Cardiac fibroblast (primary cell): ENCODE results near the gene ETV7.

Experiments
- DNase-seq, 2 donors: peaks; one replicate each; pipeline versions ENCODE4 v3.0.0 to v3.0.0-alpha.2; 2010; ENCODE audit warnings: low read depth in 2 of 2
- H3K4me3 ChIP-seq, 2 donors: replicated peaks in 1 of 2; 1 replicate in 1 of 2; 2 replicates in 1 of 2; pipeline ENCODE4 v1.5.1; 2011; ENCODE audit warnings: low read depth in 2 of 2, low read length in 2 of 2, mild to moderate bottlenecking in 2 of 2, moderate library complexity in 1 of 2
- CTCF ChIP-seq: IDR thresholded peaks from one replicate; pipeline ENCODE4 v1.5.1; 2011; ENCODE audit warnings: low read depth, mild to moderate bottlenecking, low read length, inconsistent platforms

ETV7 gene

GRCh38 chr6:36324715-36325114 lies 62.8 kb downstream of the ETV7 start:
- no peak for DNase-seq
- no peak for TF ChIP-seq CTCF
- no peak overlapping the region for H3K4me3 ChIP-seq

- no peak overlapping the region for H3K4me3 ChIP-seq
- no peak for DNase-seq
- no peak for TF ChIP-seq CTCF
These were observed 63.3 kb downstream of the ETV7 start for GRCh38 chr6:36324191-36324590.

GRCh38 chr6:36323062-36323461 lies 64.4 kb downstream of the ETV7 start:
- H3K4me3 ChIP-seq, result no peak overlapping the region
- peak in 1 of 2 donors; percentile 44 for DNase-seq
- no peak for TF ChIP-seq CTCF

GRCh38 chr6:36322591-36322990 lies 64.9 kb downstream of the ETV7 start:
- H3K4me3 ChIP-seq, result no peak overlapping the region
- no peak for DNase-seq
- TF ChIP-seq CTCF, result no peak

GRCh38 chr6:36320475-36320874 lies 67.0 kb downstream of the ETV7 start:
- H3K4me3 ChIP-seq, result no peak overlapping the region
- TF ChIP-seq CTCF, result no peak
- no peak for DNase-seq

GRCh38 chr6:36319821-36320220 lies 67.6 kb downstream of the ETV7 start:
- DNase-seq, result no peak
- H3K4me3 ChIP-seq, result no peak overlapping the region
- no peak for TF ChIP-seq CTCF

GRCh38 chr6:36319436-36319762 lies 68.1 kb downstream of the ETV7 start:
- no peak for TF ChIP-seq CTCF
- no peak overlapping the region for H3K4me3 ChIP-seq
- no peak for DNase-seq
